NCI-H524 (cell line): ENCODE measurements around the gene ZBTB7C.

Experiments
- DNase-seq, 2 experiments: peaks; one replicate each; lab custom pipeline; 2025; lab: John Stamatoyannopoulos, UW

The ZBTB7C gene

DNA sequence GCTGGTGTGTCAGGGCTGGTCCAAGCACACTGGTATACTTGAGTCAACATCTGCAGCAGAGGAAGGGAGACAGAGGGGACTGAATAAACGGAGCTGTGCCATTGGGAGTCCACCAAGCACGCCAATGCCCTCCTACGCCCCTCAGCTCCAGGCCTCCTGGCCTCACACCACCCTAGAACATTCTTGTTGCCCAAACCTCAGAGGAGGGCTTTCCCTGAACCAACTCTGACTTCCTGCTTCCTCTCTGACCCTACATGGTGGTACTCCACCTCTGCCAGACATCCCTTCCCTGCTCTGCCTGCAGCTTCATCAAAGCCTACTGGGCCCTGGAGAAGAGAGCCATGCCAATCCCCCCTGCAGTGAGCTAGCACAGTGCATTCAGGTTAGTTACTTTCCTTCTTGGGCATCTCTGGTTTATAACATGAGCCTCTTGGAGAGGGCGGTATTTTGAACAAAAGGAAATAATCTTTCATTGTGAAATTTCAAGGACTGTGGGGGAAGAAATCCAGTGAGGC, 54.4 kb downstream of the ZBTB7C start:
- no peak for DNase-seq

DNA sequence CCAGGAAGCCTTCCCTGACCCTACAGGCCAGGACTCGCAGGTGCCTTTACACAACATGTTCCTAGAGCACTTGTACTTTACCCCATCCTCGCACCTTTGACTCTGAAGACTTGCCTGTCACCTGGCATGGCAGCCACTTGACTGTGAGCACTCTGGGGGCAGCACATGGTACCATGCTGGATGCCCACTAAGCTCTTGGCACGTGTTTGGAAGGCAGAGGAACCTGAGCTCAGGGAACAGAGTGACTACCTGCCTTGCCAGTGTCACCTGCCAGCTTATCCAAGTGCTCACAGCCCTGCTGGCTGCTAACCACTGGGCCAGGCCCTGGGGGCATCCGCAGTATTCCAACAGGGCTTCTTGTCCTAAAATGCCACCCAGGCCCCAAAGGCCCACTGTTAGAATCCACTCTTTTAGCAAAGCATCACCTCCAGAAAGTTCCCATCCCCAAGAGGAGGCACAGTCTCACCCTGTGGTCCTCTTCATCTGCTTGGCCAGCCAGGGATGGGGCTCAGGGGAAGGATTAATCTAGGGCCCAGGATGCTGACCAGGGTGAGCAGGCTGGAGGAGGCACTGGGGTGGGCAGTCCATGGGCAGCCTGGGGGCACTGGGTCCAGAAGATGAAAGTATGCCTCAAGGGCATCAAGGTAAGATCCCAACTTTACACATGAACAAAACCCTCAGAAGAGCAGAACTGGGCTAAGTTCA, 57.0 kb downstream of the ZBTB7C start:
- no peak for DNase-seq

DNA sequence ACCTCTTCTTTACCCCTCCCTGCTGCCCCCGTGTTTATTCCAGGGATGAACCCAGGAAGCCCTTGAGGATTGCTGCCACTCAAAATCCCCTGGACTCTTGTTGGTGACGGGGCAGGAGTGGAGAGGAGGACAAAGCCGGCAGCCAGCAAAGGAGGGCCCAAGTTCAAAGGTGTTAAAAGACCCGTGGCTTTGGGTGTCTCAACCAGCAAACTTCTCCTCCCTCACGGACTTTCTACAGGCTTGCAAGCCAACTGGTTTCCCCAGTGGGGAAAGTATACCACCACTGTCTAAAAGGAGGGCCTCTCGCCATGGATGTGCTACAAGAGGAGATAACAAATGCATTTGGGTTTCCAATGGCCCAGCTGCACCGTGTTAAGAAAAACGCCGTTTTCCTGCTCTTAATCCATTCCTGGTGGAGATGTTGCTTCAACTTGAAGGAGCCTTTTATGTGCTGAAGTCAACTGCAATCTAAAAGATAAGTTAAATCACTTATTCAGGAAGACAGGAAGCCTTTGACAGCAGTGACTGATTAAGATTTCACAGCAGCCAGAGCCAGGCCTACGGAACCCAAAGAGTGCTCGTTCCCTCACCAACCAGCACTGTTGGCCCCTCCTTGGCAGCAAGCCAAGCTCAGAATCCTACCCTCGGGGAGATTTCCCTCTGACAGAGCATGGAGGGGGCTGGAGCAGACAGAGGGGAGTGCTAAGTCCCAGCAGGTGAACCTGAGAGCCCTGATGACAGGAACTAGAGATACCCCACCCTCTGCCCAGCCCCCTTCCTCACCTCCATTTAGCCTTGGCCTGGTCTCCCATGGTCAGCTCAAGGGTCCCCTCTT, 57.8 kb downstream of the ZBTB7C start:
- no peak for DNase-seq

DNA sequence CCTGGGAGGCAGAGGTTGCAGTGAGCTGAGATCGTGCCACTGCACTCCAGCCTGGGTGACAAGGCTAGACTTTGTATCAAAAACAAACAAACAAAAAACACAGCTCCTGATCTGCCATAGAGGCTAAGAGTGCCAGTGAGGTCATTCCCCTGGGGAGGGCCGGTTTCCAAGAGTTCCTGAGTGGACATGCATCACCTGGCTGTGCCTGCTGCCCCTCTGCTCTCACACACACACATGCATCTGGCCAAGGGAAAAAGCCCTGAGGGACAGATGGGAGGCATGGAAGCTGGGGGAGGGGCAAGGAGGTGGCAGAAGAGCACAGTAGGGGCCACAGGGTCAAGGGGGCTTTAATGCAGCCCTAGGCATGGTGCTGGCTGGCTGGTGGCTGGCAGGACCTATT, 60.4 kb downstream of the ZBTB7C start:
- peak; percentile 40 to 57 for DNase-seq

DNA sequence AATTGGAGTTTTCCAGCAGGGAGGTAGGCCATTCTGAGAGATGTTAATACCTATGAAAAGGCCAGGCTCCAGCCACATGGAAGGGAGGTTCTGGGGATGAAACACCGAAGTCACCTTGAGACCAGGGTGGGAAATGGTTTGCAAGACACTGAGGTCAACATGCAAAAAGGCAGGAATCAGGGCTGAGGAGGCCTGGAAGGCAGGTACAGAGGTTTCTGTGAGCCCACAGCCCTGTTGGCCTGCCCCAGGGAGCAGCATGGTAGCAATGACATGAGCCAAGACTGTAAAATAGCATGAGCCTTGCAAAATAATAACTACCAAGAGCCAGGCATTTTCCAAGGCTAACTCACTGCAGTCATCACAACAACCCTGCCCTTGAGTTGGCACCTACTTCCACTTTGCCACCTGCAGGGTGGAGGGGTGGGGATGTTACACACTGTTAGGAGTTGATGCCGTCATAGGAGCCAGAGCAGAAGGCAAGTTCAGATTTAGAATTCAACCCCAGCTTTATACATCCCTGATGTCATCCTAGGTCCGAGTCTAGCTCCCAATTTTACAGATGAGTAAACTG, 61.3 kb downstream of the ZBTB7C start:
- no peak for DNase-seq

DNA sequence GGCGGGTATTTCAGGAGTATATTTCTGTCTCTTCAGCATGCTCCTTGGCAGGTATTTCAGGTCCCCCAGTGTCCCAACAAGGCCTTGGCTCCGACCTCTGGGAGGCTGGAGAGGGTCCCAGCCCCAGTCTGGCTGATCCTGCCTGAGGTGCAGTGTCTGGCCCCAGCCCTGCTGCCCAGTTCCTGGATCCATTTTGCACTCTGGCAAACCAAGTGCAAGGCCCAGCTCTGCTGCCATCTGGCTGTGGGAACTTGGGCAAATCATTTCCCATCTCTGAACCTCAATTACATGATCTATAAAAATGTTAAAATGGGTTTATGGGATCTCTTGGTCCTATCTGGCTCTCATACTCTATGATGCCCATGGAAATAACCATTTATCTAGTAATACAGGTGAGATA, 63.6 kb downstream of the ZBTB7C start:
- DNase-seq = peak in 1 of 2 experiments; percentile 11

DNA sequence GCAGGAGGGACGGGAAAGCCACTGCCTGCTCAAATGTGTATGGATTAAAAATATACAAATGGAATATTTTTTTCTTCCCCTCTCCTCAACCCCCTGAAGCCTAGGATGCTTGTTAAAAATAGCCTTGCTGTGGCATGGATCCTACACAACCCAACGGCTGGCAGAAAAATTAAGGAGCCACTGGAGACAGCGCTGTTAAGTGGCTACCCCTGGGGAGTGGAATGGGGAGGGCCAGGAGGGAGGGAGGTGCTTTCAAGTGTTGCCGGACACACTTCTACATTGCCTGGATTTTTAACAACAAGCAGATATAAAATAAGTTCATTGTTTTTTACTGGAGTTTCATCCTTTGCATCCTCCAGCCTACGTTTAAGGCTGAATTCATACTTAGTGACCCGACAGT, 66.6 kb downstream of the ZBTB7C start:
- peak; percentile 59 to 62 for DNase-seq

DNA sequence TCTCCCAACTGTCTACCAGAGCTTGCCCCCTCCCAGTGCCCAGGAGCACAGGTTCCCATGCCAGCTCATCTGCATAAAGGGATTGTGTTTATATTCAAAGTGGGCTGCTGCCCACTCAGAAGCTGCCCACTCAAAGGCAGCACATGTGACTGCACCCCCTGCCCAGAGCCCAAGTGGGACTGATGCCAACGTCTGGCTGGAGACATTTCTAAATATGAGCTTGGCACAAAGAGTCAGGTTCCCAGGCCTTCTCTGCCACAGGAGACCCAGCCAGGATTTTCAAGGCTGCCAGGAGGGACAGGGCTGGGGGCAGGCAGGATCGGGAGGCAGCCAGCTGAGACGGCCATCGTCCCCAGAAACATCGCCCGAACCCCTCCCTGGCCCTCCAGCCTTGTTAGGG, 67.1 kb downstream of the ZBTB7C start:
- DNase-seq = peak; percentile 57 to 62

DNA sequence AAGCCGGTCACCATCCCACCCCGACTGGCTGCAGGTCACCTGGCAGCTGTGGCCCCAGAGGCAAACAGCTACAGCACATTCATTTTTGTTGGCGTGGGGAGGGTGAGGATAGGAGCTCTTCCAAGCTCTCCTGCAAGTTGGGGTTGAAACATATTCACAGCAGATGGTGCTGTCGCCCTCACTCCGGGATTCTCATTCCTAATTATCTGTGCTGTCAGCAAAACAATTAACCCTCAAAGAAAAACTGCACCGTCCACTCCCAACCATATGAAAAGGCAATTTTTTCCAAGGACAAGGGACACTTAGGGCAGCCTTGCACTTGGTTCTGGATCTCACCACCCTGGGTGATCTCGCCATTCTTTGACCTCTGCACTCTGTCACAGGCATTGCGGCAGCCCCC, 68.6 kb downstream of the ZBTB7C start:
- peak; percentile 53 to 81 for DNase-seq

DNA sequence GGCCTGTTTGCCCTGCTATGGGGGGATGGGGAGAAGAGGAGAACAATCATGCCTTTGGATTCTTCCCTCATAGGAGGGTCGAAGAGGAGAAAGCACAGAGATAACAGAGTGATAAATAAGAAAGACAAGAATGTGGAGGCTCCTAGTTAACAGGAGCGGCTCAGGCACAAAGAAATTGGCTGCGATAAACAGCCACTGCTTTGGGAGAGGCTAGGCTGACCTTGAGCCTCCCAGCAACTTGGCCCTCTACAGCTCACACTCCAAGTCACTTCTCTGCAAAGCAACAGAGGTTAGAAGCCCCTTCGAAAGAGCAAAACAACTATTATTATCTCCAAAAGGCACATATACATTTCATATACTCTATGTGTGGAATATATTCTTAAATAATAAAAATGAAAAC, 69.5 kb downstream of the ZBTB7C start:
- DNase-seq = no peak

DNA sequence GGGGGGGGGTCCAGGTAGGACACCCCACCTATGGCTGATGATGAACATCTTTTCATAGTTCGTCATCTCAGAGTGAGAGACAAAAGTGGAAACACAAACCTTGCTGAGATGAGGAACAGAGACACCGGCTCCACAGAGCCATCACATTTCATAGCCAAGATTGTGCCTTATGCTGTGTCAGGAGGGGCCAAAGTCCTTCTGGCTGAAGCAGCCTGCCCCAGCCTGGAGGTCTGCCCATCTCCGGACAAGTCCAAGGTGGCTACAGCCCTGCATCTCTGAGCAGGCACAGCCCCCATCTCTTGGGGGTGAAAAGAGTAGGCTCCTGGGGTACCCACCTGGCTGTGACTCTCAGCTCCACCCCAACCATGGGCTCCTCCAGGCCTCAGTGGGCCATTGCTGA, 70.3 kb downstream of the ZBTB7C start:
- no peak for DNase-seq

DNA sequence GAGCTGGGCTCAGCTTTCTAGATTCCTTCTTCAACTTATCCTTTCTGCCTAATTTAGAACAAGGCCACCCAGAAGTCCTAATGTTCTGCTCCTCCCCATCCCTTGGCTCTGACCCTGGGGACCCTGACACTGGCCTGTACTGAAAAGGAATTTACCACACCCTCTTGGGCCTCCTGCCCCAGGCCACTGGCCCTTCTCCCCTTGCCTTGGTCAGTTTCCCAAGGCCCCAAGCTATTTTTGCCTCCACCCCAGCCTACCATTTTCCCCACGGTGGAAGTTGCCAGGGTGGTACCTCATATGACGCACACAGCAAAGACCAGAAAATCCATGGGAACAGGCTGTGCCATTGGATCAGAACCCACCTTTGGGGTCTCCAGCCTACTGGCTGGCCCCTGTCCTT, 72.1 kb downstream of the ZBTB7C start:
- no peak for DNase-seq

DNA sequence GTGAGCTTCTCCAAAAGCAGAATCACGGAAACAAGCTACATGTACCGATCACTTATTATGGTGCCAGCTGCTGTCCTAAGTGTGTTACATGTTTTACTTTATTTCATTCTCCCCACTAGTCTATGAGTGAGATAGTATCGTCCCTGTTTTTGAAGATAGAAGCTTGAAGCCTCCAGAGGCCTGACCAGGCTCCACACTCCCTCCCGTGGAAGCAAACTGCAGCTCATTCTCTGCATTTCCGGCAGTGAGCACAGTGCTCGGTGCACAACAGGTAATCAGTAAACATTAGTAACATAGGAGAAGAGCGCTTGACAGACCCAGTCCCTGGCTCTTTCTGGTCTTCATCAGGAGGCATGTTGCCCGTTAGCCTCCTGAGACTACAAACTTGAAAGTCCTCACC, 72.9 kb downstream of the ZBTB7C start:
- DNase-seq = no peak

DNA sequence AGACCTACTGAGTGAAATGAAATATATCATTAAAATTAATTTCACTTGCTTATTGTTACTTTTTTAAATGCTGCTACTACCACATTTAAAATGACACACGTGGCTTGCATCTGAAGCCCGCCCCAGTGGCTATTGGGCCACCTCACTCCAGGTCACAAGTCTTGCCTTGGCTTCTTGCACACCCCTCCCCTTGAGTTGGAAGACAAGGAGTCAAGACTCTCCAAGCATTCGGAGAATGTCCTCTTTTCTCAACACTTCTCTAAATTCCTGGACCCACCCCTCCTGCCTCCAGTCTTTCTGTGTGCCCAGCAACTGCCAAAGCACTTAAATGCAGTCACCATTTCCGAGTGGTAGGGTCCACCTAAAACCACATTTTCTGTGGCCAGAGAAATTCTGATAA, 73.4 kb downstream of the ZBTB7C start:
- DNase-seq = no peak

DNA sequence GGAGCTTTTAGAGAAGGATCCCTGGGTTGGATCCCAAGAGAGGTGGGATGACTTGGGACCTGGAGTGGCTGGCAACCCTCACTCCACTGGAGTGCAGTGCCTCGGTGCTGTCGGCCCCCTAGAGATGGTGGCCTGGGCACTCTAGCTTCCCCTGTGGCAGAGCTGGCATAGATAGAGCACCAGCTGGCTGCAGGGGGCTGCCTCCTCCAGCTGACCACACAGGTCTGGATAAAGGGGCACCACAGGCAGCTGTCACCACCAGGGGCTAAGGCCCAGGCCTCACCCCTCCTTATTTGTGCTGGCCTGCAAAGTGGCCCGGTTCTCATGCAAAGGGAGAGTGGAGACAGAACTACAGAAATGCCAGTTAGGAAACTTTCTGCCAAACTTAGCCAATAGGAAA, 74.3 kb downstream of the ZBTB7C start:
- DNase-seq = no peak

DNA sequence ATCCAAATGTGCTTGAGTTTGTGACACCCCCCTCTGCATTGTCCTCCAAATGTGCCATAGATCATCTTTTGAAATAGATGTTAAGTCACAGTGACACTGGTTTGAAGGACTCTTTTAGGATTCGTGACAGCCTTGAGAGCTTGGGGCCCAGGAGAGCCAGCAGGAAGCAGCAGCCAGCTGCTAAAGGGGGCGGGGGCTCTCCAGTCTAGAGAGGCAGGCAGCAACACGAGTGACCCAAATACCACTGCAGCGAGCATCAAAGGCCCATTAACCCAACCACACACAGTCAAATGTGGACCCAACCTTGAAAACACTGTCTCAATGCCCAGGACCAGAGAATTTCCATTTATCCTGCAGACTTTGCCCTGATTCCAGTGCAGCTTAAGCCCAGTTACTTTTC, 75.6 kb downstream of the ZBTB7C start:
- DNase-seq = peak; percentile 12 to 26

DNA sequence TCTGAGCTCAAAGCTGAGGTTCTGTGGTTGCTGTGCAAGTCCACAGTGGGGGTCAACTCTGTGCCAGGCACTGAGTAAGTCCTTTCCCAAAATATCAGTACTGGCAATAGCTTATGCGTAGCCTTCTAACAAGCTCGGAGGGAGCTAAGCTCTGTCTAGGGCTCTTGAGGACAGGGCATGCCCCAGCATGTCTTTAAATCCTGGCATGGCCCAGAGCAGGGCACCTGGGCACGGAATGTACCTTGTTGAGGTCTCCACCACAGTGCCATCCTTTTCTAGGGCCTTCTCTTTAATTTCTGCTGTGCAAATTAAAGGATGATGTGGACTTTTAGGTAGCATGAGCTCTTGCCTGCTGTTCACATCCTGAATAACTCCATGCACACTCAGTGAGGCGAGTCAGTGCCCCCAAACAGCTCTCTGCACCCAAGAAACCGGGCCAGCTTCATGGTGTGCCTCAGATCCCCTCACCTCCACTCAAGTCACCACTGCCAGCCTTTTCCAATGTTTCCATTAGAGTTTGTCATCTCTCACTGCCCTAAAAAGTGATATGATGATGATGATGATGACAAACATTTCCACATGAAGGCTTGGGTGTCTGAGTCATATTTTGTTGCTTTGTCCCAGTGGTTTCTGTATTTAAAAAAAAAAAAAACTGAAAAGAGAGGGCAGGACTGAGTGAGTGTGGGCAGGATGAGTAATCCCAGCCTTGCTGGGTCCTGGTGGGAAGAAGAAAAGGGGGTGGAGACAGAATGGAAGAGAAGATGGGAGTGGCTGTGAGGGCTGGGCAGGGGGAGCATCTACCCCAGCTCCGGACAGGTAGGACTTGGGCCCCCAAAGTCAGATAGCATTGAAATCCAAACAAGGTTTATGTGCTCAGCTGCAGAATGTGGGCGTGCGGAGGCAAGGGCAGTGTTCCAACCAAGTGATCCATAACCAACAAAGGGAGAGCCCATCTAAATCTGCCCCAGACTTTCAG, 78.9 kb downstream of the ZBTB7C start:
- peak in 1 of 2 experiments; percentile 40 for DNase-seq

DNA sequence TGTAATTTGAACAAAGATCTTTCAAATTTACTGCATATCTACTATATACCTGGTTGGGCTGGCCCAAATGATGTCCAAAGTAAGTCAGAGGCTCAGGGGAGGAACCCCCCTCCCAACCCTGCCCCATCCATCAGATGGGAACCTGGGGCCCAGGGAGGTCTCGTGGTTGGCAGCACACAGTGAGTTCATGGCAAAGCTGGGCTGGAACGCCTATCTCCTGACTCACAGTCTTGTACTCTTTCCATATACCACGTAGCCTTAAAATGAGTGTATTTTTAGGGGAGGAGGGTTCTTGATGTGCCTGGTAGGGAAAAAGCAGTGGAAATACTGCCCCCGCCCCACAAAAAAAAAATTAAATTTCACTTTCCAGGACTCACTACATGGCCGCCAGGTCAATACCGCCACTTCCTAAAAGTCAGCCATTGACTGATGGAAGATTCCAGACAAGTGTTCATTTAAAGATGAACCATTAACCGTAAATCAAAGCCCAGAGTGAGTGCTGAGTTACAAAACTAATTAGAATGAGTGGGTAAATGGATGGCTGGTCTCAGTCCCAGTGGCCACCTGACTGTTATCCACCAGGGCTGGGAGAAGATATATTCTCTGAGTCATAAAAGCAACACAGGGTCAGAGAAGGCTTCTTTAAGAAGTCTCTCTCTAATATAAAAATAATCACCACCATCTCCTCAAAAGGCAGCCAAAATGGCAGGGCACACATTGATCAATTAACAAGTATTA, 80.5 kb downstream of the ZBTB7C start:
- no peak for DNase-seq

DNA sequence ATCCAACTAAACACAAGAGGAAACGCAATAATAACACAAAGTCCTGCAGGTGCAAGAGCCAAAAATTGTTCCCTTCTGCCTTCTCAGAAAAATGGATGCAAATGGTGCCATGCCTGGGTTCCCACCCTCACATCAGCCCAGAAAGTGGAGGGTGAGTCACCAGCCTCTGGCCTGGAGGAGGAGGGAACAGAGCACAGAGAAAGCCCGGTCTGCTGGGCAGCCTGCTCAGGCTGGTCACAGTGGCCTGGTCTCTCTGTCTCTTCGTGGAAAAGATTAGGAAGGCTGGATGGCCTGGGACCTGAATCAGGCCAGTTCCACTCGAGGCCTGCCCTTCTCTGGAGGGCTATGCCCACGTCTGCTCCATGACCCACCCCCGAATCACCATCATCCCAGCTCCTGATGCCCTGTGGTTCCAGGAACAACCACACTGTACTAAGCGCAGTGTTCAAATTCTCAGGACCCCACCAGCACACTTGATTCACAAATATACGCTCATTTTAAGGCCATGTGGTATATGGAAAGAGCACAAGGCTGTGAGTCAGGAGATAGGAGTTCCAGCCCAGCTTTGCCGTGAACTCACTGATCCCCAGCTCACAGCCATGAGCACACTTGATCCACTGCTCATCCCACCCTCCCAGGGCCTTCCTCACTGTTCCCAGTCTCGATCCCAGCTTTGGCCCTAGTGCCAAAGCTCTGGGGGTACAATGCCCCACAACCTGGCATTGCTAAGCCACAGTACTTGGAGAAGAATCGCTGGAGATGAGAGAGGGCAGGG, 82.1 kb downstream of the ZBTB7C start:
- no peak for DNase-seq

DNA sequence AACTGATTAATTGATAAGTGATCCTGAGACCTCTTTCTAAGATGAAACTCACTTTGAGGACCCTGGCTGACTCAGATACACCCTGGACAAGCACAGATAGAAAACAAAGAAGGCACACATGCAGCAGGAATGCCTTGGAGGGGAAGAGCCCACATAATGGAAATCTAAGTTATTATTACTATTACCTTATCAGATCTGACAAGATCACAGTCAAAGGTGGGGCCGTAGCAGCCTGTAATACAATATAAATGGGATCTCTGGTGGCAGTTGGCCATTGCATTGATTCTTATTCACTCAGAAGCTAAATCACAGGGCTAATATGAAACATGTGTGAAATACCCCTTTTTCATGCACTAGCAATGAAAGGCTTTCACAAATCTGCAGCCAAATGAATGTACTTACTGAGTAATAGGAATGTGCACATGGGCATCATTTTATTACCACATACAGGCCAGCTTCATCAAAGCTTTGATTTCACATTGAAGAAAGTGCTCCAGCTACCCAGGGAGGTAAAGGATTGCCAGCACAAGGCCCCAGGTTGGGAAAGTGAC, 84.0 kb downstream of the ZBTB7C start:
- DNase-seq = no peak
